Measurements from ENCODE around the gene SLIT3. TPM values are rescaled to one million over a fixed set of nuclear protein-coding genes. Genes with fewer than 3 reads are reported as not detected.

Gene SLIT3
- total RNA-seq, 1 donor from 2014 or later = 16.6 TPM

DNA sequence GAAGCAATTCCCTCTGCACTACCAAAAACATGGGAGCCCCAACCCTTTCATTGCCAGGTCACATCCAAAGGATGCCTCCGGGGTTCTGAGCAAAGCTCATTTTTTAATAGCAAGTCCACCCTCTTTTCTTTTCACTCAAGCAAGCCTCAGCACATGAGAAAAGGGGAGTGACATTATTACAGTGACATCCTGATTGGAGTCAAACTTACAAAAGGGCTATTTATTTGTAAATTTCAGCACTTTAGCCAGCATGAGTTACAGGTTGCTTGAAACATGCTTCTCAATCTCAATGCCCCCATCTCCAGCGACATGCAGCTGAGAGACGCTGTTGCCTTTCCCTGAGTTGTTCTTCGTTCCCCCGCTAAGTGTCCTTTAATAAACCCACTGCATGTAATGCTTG, 483.3 kb downstream of the SLIT3 start:
- no peak for DNase-seq (ENCODE audit: low spot score)
- intact Hi-C loops (cut with DNase I) = no loop called here

DNA sequence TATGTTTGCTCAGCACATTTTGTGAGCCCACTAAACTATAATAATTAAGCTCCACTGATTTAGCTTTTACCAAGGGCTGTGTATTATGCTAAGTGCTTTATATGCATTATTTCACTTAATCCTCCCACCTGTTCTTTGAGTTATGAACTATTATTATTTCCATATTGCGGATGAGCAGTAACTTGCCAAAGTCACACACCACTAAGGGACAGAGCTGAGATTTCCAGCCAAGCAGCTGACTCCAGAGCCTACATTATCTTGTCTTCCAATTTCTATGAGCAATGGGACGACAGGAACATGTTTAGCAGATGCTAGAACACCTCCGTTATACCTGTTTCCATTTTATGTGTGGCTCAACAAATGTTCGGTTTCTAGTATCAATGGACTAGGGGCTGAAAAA, 484.3 kb downstream of the SLIT3 start:
- intact Hi-C loops (cut with DNase I) = no loop called here
- no peak for DNase-seq (ENCODE audit: low spot score)

DNA sequence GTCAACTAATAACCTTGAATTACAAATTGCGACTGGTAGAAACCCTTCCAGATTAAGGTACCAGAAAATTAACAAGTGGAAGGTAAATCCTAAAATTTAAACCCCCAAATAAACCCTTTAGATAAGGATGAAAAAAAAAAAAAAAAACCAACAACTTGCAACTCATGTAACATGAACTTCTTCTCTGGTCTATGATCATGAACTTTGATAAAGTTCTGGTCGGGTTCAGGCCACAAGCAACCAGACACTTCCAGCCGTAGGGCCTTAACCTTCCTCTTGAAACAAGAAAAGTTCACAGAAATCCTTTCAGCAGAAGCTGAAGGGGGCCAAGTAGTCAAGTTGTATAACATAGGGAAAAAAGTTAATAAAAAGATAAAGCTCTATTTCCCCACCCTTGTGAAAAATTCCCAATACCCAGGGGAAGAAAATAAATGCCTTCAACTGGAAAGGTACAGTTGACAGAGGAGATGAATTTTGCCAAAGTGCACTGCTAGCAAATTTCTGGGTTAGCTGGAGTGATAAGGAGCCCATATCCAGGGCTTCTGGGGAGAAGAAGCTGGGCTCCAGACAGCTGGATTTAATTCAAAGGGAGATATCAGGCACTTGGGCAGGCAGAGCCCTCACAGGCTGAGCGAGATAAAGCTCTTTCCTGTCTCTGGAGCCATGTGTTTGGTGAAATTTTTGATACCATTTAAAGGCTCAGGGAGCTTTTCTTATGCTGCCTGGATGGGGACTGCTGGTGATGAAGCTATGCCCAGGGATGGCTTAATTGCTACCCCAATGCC, 487.6 kb downstream of the SLIT3 start:
- no peak for DNase-seq (ENCODE audit: low spot score)
- intact Hi-C loops (cut with DNase I) = loop anchor here (2.0 kb wide), 1 partner anchor 29 kb away; no protein-coding TSS in a partner anchor

DNA sequence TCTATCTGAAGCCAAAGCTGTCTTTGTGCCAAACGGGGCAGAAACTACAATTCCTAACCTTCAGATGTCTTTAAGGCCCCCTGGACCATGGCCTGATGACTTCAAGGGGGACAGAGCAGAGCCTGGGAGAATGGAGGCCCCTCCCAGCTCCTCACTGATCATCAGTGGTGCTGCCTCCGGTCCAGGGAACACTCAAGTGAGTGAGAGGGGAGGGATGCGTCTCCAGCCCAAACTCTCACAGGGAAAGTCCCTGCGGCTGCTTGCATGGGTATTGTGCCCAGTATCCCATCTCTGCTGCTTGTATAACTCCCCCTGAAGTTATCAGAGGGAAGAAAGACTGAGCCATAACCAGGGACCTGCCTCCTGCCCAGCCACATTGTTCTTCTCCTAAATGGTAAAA, 490.3 kb downstream of the SLIT3 start:
- intact Hi-C loops (cut with DNase I) = no loop called here
- DNase-seq (ENCODE audit: low spot score) = no peak

DNA sequence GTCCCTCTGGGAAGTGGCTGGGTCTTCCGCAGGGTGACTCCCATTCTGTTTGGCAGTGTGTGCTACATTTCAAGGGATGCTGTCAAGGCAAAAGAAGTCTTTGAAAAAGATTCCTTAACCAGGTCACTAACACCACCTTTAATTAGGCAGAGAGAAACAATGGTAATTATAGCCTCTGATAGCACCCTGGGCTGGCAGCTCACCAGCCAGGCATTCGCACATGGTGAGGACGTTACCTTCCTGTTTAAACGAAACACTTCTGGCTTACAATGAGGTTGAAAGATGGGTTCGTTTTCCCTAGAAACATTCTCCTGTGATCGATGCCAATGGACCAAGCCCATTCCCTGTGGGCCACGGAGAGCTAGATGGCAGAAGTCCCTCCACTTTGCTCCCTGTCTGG, 491.7 kb downstream of the SLIT3 start:
- intact Hi-C loops (cut with DNase I) = no loop called here

DNA sequence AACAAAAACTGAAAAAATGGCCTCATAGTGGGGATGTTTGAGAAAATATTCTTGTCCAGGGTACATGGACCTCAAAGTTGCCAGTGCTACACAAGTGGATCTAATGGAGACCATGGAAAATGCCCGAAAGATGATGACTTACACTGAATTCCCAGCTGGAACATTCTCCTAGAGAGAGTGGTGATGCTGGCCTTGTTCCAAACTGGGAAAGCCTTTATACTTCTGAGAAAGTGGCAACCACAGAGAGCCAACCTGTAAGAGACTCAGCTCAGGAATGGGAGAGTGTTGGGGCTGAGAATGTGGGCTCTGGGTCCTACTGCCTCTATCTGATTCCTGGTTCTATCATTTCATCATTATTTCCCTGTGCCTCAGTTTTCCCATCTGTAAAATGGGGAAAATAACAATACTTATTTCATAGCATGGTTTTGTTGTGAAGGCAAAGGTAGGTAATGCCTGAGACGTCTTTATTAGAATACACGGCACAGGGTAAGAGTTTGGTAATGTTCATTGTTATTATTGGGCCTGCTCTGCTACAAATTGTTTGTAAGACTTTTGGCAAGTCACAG, 492.8 kb downstream of the SLIT3 start:
- DNase-seq (ENCODE audit: low spot score) = no peak
- intact Hi-C loops (cut with DNase I) = no loop called here

More for the DNA sequence above, 491.7 kb downstream of the SLIT3 start:
- no peak for DNase-seq (ENCODE audit: low spot score)

DNA sequence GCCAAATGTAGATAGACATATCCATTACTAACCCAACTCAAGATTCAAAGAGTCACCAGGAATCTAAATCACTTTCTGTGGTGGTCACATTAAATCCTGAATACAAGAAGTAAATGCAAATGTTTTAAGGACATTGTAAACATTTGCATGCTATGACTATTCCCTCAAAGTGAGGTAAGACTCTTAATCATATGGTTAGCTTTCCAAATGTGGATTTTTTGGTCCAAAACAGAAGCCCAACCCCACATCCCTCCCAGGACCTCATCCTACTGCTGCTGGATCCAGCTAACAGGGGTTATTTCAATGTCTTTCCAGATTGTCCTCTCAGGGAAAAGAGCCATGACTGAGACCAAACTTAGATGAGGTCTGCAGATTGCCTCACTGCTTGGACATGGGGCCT, 493.7 kb downstream of the SLIT3 start:
- no peak for DNase-seq (ENCODE audit: low spot score)
- intact Hi-C loops (cut with DNase I) = no loop called here

DNA sequence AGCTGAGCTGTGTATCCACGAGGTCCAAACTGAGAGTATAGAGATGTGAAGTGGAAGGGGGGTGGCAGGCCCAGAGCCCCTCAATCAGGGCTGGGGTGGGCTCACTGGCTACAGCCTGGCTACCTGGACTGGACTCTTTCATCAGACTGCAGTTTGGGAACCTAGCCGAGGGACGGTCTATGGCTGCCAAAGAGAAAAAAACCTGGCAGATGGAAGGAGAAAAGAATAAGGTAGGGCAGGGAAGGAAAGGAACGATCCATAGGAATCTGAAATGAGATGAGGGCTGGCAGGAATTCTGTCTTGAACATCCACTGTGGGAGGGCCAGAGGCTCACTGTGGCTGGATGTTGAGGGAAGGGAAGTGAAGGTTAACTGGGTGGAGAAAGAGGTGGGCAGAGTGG, 497.4 kb downstream of the SLIT3 start:
- DNase-seq (ENCODE audit: low spot score) = no peak
- intact Hi-C loops (cut with DNase I) = no loop called here

DNA sequence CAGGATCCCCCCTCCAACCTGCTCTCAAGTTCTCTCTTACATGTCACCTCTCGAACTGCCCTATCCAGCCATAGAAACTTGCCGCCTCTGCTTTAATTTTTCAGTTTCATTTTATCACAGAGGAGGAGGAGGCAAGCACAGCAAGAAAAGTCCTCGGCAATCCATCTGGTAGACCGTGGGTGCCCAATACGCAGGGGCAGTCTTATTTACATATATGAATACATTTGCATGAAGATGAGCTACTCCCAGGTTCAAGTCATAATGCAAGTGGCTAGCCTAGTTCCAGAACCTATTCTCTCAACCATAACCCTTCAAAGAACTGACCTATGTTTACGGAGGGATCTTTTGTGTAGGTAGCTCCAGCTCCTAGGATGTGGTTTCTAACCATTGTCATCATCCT, 498.6 kb downstream of the SLIT3 start:
- intact Hi-C loops (cut with DNase I) = no loop called here
- no peak for DNase-seq (ENCODE audit: low spot score)

DNA sequence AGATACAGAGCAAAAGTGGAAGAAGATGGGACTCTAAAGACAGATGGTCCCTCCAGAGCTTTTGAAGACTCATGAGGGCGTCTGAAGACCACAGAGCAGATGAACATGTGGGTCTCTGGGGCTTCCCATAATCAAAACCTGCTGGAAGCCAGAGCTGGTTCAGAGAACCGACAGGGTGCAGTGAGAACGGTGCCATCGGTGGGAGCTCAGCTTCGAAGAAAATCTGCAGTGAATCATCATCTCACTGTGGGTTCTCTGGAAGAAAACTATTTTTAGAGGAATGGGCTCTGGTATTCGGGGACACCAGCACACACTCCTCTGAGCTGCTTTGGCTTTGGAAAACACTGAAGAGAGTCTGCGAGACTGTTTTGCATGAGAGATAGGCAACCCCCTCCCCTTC, 499.4 kb downstream of the SLIT3 start:
- DNase-seq (ENCODE audit: low spot score) = no peak
- intact Hi-C loops (cut with DNase I) = no loop called here

DNA sequence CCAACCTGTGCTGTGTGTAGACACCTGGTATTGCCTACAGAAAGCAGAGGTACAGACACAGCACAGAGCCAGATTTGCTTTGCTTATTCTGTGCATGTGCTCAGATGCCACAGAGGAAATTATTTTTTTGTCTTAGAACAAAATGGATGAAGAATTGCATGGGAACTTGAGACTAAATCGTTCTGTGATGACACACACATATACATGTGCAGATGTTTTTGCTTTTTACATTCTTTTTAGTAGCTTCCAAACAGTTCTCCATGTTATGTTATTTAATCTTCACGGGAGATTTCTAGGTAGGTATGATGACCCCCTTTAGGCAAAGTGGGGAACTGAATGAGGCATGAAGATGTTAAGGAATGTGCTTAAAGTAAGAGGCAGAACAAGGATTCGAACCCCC, 500.2 kb downstream of the SLIT3 start:
- no peak for DNase-seq (ENCODE audit: low spot score)
- intact Hi-C loops (cut with DNase I) = no loop called here

DNA sequence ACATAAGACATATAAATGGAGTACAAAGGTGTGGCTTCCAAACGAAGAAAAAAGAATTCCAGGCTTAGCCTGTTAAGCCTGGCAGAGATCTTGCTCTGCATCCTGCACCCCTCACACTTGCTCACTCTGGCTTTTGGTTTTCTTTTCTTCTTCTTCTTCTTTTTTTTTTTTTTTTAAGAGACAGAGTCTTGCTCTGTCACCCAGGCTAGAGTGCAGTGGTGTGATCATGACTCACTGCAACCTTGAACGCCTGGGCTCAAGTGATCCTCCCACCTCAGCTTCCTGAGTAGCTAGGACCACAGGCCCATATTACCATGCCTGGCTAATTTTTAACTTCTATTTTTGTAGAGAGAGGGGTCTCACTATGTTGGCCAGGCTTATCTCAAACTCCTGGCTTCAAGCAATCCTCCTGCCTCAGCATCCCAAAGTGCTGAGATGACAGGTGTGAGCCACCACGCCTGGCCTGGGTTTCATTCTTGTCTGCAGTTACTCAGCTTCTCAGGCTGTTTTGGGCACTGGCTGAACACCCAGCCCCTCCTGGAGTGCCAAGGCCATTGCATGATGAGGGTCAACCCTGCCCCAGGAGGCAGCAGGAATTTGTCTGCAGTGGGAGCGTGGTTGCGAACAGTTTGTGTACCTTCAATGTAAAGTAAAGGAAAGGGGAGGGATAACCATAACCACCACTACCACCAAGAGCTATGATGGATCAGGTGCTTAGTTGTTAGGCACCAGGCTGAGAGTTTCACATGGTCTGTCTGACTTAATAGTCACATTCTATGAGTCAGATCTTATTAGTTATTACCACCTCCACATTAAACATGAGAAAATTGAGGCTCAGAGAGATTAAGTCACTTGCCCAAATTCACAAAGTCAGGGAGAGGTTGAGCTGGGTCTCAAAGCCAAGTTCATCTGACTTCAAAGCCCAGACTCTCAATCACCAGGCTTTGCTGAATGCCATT, 502.6 kb downstream of the SLIT3 start:
- intact Hi-C loops (cut with DNase I) = no loop called here
- no peak for DNase-seq (ENCODE audit: low spot score)

DNA sequence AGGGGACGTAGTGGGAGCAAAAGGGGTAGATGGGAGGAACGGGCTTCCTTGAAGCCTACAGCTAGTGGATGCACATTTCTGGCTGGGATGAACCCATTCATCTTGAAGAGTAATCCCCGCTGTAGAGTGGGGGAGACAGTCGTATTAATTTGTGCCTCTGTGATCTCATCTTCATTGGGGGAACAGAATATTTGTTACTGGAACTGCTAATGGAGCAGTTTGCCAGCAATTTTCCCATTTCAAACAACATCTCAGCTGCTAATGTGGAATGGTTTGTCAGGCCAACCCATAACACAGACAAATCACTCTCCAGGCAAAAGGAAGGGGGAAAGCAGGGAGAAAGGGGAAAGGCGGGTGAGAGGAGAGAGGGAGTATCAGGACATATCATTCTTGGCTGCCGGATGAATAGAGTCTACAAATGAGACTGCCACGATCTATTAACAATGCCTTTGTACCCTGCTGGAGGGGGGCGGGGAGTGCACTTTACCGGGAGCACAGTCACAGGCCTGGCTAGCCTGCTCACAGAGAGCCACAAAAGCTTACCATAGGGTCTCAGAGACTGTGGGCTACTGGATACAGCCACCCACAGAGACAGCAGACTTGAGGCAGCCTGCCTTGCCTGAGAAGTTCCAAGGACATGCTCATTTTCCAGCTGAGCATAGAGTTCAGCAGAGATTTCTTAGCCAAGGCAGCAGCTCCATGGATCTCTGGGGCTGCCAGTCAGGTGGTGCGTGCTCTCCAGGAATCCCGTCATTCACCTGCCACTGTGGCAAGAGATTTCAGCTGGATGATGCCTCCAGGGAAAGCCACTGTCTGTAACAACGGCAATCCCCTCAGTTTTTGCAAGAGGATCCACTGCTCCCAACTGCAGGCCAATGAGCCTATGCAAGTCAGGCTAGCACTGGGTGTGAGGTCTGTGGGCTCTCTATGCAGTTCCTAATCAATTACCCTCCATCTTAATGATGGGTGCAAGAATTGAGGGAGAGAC, 504.1 kb downstream of the SLIT3 start:
- DNase-seq (ENCODE audit: low spot score) = no peak
- intact Hi-C loops (cut with DNase I) = no loop called here

DNA sequence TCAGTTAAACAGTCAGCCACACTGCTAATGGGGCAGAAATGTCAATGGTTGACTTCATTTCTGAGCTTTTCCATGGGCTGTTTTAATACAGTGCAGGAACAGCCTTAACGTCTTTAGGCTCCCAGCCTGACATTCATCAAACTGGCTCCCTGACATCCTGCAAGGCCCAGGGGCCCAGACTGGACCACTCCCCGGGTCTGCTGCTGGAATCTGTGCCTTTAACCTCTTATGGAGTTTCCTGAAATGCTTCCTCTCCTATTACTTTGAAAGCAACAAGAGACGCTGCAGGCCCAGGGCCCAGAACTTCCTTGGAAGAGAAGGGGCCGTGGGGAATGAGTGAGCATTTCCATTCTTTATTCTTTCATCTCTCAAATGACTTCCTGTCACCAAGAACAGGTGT, 504.9 kb downstream of the SLIT3 start:
- intact Hi-C loops (cut with DNase I) = no loop called here

DNA sequence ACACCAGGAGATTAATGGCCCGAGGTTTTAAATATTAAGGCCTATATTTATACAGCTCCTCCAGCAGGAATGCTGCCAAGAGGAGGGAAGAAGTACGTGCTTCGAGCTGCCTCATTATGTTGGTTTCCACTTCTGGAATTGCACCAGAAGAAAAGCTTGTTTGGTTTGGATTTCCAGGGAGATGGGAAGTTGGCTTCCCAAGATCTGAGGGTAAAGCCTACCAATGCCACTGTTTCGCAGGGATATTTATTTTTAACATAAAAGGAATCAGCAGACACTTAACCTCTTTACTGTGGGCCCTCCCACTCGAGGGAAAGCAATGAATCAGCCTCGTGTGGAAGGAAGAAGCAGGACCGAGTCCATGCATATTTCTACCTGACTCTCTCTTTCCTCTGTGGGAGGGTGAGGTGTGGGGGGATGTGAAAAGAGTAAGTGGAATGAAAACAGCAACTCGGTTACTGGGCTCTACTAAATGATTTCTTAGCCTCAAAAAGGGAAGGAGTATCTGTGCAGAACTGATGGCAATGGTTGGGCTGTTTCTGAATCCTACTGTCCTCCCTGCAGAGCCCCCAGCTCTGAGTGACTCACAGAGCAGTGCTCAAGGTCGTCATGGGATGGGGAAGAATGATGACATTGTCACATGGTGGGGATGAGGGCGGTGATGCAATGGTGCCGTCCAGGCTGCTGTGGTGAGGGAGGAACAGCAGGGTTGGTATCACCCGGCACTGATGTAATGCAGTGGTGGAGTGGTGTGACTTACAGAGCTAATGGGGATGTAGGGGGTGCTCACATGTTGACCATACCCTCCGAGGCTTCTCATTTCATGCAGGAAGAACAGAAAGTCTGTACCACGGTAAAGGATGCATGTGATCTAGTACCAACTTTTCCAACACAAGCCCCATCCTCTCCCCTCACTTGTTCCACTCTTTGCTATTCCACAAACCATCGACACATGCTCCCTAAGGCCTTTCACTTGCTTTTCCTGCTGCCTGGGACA, 506.8 kb downstream of the SLIT3 start:
- intact Hi-C loops (cut with DNase I) = no loop called here

More for the DNA sequence above, 504.9 kb downstream of the SLIT3 start:
- peak; percentile 54 for DNase-seq (ENCODE audit: low spot score)

DNA sequence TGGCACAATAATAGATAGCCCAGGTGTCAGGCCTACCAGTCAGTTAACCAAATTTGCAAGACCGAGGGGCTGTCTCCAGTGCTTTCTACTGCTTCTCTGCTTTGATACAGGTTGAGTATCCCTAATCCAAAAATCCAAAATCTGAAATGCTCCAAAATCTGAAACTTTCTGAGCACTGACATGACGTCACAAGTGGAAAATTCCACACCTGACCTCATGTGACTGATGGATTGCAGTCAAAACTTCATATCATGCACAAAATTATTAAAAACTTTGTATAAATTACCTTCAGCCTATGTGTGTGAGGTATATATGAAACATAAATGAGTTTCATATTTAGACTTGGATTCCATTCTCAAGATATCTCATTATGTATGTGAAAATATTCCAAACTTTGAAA, 508.3 kb downstream of the SLIT3 start:
- DNase-seq (ENCODE audit: low spot score) = no peak
- intact Hi-C loops (cut with DNase I) = no loop called here

More for the DNA sequence above, 506.8 kb downstream of the SLIT3 start:
- peak; percentile 71 for DNase-seq (ENCODE audit: low spot score)

DNA sequence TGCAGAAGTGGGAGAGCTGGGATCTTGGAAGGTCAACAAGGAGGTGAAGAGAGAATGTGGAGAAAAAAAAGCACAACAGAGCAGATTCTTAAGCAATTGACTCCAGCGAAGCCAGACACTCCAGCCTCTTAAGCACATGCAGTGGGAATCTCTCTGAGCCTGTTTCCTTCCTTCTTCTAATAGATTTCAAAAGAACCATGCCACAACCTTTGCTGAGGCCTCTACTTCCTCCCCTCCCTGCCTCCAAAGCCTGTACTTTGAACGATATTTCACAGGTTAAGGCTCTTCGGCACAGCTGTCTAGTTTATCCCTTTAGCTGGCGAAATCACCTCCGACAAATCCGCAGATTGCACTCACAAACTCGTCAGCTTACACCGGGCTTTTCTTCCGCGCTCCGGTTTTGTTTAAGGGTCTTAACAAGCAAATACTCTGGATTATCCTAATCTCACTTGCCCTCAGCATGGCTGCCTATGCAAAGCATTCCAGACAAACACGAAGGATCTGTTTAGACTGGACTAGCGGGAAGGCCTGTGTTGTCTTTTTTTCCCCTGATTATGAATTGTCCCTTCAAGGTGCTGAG, 510.2 kb downstream of the SLIT3 start:
- DNase-seq (ENCODE audit: low spot score) = no peak
- intact Hi-C loops (cut with DNase I) = no loop called here

Measured in cardiac septum (tissue), 1 donor.